H1 (cell line): ENCODE measurements around the gene FARS2.

ENCODE experiments used
- CEBPB ChIP-seq: IDR thresholded peaks from 2 replicates; pipeline ENCODE4 v1.6.1; 2012; ENCODE audit warnings: low read depth, low read length
- CTCF ChIP-seq, 3 experiments: IDR thresholded peaks; 1 replicate in 2 of 3; 2 replicates in 1 of 3; pipeline versions ENCODE4 v1.5.1 to v1.6.1; 2011; ENCODE audit warnings: low read length in 3 of 3, mild to moderate bottlenecking in 3 of 3, inconsistent platforms in 2 of 3, low read depth in 1 of 3, moderate library complexity in 1 of 3; ENCODE audit not compliant: insufficient read depth in 1 of 3; ENCODE audit errors: control extremely low read depth in 1 of 3
- EZH2 ChIP-seq: fragments of 200-600 bp; sonication (generic); IDR thresholded peaks from 2 replicates; pipeline ENCODE4 v1.7.1; 2012; ENCODE audit warnings: low read depth, mild to moderate bottlenecking, moderate library complexity, low read length, inconsistent platforms; ENCODE audit not compliant: severe bottlenecking
- POLR2A ChIP-seq, 2 experiments: IDR thresholded peaks; 1 replicate in 1 of 2; 2 replicates in 1 of 2; pipeline ENCODE4 v1.6.1; 2011; ENCODE audit warnings: low read depth in 2 of 2, low read length in 2 of 2, mild to moderate bottlenecking in 2 of 2; ENCODE audit errors: control extremely low read depth in 1 of 2
- POLR2AphosphoS5 ChIP-seq: IDR thresholded peaks from 2 replicates; pipeline ENCODE4 v1.6.1; 2011; ENCODE audit warnings: low read depth, low read length
- SP4 ChIP-seq: IDR thresholded peaks from 2 replicates; pipeline ENCODE4 v1.6.1; 2012; ENCODE audit warnings: low read length, inconsistent platforms
- SRF ChIP-seq: IDR thresholded peaks from 2 replicates; pipeline ENCODE4 v1.6.1; 2011; ENCODE audit warnings: mild to moderate bottlenecking, low read depth, low read length, moderate library complexity
- TAF1 ChIP-seq: IDR thresholded peaks from 2 replicates; pipeline ENCODE4 v1.6.1; 2011; ENCODE audit warnings: mild to moderate bottlenecking, low read depth, low read length
- TF ChIP-seq, protein P1 (sequence below): IDR thresholded peaks from 2 replicates; pipeline ENCODE4 v1.6.1; 2011; ENCODE audit warnings: low read depth, mild to moderate bottlenecking, low read length; ENCODE audit not compliant: insufficient read depth

DNA sequence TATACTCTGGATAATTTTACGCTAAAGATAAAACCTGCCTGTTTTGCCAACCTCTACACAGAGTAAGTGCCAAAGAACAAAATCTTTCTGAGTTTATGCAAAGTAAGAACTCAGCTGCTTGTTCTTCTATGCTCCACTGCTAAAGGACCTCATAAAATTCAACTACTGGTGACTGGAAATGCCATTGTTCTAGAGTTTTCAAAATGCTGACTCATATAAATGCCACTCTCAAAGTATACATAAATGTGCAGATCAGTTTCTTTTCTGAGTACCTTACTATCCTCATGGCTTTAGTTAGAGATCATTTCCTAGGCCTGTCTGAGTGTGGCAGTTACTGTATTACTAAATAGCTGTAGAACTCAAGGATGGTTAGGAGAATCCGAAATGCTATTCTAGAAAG lies 46.2 kb upstream of the FARS2 start:
- TF ChIP-seq POLR2A (IDR thresholded peaks at IDR 0.05; ENCODE audit: control extremely low read depth in 1 of 2, low read depth in 2 of 2, low read length in 2 of 2) = no peak
- TF ChIP-seq, protein P1, sequence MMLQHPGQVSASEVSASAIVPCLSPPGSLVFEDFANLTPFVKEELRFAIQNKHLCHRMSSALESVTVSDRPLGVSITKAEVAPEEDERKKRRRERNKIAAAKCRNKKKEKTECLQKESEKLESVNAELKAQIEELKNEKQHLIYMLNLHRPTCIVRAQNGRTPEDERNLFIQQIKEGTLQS = no peak
- TF ChIP-seq POLR2AphosphoS5 = no peak
- TF ChIP-seq CTCF (IDR thresholded peaks at IDR 0.05; ENCODE audit: control extremely low read depth in 1 of 3, insufficient read depth in 1 of 3, low read depth in 1 of 3, low read length in 3 of 3) = no peak
- no peak for TF ChIP-seq SRF
- no peak for TF ChIP-seq TAF1
- no peak for TF ChIP-seq EZH2
- no peak for TF ChIP-seq SP4
- TF ChIP-seq CEBPB = no peak
